NB4 (cell line): ENCODE results near the gene ENAM.

ENCODE experiments used
- MYC ChIP-seq: IDR thresholded peaks from 2 replicates; pipeline ENCODE4 v1.6.1; 2011; ENCODE audit warnings: low read depth, low read length
- POLR2A ChIP-seq: IDR thresholded peaks from 2 replicates; pipeline ENCODE4 v1.6.1; 2011; ENCODE audit warnings: mild to moderate bottlenecking; ENCODE audit not compliant: insufficient read length; ENCODE audit errors: extremely low read depth
- TF ChIP-seq, protein P1 (sequence below): IDR thresholded peaks from one replicate; pipeline ENCODE4 v1.5.1; 2012; ENCODE audit warnings: low read depth, low read length
- TF ChIP-seq, protein P2 (sequence below): IDR thresholded peaks from 2 replicates; pipeline ENCODE4 v1.6.1; 2011; ENCODE audit warnings: low read depth, low read length

DNA sequence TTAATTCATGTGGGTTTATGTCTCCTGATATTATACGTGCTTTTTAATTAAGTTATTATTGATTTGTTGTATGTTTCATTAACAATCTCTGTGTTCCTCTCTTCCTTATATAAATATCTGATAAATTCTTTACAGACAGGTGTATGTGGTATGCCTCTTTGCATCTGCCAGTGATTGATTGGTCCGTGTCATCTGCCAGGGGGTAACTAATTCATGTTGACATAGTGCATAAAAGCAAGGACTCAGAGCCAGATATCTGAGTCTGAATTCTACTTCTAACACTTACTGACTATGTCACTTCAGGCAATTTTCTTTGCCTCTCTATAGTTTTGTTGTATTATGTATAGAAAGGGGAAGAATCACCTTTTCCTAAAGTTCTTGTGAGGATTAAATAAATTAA, 41.7 kb upstream of the ENAM start:
- TF ChIP-seq, protein P1, sequence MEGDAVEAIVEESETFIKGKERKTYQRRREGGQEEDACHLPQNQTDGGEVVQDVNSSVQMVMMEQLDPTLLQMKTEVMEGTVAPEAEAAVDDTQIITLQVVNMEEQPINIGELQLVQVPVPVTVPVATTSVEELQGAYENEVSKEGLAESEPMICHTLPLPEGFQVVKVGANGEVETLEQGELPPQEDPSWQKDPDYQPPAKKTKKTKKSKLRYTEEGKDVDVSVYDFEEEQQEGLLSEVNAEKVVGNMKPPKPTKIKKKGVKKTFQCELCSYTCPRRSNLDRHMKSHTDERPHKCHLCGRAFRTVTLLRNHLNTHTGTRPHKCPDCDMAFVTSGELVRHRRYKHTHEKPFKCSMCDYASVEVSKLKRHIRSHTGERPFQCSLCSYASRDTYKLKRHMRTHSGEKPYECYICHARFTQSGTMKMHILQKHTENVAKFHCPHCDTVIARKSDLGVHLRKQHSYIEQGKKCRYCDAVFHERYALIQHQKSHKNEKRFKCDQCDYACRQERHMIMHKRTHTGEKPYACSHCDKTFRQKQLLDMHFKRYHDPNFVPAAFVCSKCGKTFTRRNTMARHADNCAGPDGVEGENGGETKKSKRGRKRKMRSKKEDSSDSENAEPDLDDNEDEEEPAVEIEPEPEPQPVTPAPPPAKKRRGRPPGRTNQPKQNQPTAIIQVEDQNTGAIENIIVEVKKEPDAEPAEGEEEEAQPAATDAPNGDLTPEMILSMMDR: no peak
- no peak for TF ChIP-seq POLR2A
- TF ChIP-seq, protein P2, sequence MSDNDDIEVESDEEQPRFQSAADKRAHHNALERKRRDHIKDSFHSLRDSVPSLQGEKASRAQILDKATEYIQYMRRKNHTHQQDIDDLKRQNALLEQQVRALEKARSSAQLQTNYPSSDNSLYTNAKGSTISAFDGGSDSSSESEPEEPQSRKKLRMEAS: no peak
- TF ChIP-seq MYC: no peak
